Measurements from ENCODE around the gene LY6G6F. TPM values are rescaled to one million over a fixed set of nuclear protein-coding genes. Genes with fewer than 3 reads are reported as not detected.
A peak's percentile ranks its signal among the peaks of the same experiment; 100 is the strongest.

Gene LY6G6F
- total and polyA plus RNA-seq, 2 experiments from 2014 or later = not detected

DNA sequence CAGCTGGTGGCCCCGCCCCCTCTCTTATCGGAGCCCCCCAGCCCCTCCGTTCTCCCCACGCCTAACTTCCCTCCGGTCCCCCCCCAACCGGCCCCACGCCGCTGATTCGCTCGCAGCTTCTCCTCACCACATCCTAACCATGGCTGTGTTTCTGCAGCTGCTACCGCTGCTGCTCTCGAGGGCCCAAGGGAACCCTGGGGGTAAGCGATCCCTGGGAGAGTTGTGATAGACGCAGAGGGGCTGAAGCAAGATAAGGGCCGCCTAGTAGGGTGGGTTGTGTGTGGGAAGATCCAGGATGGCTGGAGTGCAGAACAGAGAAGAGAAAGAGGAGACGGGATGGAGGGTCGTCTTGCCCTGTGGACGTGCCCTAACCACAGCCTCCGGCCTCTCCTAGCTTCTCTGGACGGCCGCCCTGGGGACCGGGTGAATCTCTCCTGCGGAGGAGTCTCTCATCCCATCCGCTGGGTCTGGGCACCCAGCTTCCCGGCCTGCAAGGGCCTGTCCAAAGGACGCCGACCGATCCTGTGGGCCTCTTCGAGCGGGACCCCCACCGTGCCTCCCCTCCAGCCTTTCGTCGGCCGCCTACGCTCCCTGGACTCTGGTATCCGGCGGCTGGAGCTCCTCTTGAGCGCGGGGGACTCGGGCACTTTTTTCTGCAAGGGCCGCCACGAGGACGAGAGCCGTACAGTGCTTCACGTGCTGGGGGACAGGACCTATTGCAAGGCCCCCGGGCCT lies 16.7 kb downstream of the LY6G6F start, which contains the start of gene MPIG6B:
Gene MPIG6B (plus strand): TSS at position 129 of the 735 bp plus-strand sequence. CDS start 11 bp downstream, at position 140.
- H3K27ac ChIP-seq (ENCODE audit: low read depth) = no peak within 1 kb of the TSS
- no peak within 1 kb of the TSS for H2AFZ ChIP-seq
- ATAC-seq (no peak; the same call in 1 of the 3 replicates), DNase-seq (ENCODE audit: low spot score) (peak; percentile 29)
- peaks cover 8% of the 10 kb centered on the region for H3K4me1 Mint-ChIP-seq
- H3K4me3 Mint-ChIP-seq = no peak within 1 kb of the TSS
- H3K36me3 Mint-ChIP-seq (ENCODE audit: low read depth) = peaks cover 22% of the 10 kb centered on the region
- H3K79me2 ChIP-seq (replicated peaks; ENCODE audit: insufficient read depth) = no peaks in the 10 kb centered on the region
- no peaks in the 10 kb centered on the region for H3K36me3 ChIP-seq (ENCODE audit: insufficient read depth)
- H3K9me3 Mint-ChIP-seq = no peaks in the 10 kb centered on the region; the same call in 2 of the 3 replicates
- TF ChIP-seq EZH2phosphoT487 (IDR thresholded peaks at IDR 0.05; ENCODE audit: unreplicated experiment) = no peak
- no peak for TF ChIP-seq CREB1 (CRISPR knock-in tag; IDR thresholded peaks at IDR 0.05; ENCODE audit: low read depth)
- TF ChIP-seq POLR2AphosphoS5 (IDR thresholded peaks at IDR 0.05; ENCODE audit: low read depth) = no peak
- TF ChIP-seq, protein P1, sequence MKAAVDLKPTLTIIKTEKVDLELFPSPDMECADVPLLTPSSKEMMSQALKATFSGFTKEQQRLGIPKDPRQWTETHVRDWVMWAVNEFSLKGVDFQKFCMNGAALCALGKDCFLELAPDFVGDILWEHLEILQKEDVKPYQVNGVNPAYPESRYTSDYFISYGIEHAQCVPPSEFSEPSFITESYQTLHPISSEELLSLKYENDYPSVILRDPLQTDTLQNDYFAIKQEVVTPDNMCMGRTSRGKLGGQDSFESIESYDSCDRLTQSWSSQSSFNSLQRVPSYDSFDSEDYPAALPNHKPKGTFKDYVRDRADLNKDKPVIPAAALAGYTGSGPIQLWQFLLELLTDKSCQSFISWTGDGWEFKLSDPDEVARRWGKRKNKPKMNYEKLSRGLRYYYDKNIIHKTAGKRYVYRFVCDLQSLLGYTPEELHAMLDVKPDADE (IDR thresholded peaks at IDR 0.05) = no peak
- no peak for TF ChIP-seq NANOG (IDR thresholded peaks at IDR 0.05; ENCODE audit: borderline replicate concordance)
- no peak for TF ChIP-seq ZNF114 (CRISPR knock-in tag; IDR thresholded peaks at IDR 0.05)
- TF ChIP-seq, protein P2, sequence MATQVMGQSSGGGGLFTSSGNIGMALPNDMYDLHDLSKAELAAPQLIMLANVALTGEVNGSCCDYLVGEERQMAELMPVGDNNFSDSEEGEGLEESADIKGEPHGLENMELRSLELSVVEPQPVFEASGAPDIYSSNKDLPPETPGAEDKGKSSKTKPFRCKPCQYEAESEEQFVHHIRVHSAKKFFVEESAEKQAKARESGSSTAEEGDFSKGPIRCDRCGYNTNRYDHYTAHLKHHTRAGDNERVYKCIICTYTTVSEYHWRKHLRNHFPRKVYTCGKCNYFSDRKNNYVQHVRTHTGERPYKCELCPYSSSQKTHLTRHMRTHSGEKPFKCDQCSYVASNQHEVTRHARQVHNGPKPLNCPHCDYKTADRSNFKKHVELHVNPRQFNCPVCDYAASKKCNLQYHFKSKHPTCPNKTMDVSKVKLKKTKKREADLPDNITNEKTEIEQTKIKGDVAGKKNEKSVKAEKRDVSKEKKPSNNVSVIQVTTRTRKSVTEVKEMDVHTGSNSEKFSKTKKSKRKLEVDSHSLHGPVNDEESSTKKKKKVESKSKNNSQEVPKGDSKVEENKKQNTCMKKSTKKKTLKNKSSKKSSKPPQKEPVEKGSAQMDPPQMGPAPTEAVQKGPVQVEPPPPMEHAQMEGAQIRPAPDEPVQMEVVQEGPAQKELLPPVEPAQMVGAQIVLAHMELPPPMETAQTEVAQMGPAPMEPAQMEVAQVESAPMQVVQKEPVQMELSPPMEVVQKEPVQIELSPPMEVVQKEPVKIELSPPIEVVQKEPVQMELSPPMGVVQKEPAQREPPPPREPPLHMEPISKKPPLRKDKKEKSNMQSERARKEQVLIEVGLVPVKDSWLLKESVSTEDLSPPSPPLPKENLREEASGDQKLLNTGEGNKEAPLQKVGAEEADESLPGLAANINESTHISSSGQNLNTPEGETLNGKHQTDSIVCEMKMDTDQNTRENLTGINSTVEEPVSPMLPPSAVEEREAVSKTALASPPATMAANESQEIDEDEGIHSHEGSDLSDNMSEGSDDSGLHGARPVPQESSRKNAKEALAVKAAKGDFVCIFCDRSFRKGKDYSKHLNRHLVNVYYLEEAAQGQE (IDR thresholded peaks at IDR 0.05; ENCODE audit: unreplicated experiment) = no peak
- TF ChIP-seq ZNF331 (CRISPR knock-in tag; IDR thresholded peaks at IDR 0.05; ENCODE audit: low read depth) = no peak
- no peak for TF ChIP-seq JUNB (IDR thresholded peaks at IDR 0.05; ENCODE audit: unreplicated experiment)
- TF ChIP-seq, protein P3, sequence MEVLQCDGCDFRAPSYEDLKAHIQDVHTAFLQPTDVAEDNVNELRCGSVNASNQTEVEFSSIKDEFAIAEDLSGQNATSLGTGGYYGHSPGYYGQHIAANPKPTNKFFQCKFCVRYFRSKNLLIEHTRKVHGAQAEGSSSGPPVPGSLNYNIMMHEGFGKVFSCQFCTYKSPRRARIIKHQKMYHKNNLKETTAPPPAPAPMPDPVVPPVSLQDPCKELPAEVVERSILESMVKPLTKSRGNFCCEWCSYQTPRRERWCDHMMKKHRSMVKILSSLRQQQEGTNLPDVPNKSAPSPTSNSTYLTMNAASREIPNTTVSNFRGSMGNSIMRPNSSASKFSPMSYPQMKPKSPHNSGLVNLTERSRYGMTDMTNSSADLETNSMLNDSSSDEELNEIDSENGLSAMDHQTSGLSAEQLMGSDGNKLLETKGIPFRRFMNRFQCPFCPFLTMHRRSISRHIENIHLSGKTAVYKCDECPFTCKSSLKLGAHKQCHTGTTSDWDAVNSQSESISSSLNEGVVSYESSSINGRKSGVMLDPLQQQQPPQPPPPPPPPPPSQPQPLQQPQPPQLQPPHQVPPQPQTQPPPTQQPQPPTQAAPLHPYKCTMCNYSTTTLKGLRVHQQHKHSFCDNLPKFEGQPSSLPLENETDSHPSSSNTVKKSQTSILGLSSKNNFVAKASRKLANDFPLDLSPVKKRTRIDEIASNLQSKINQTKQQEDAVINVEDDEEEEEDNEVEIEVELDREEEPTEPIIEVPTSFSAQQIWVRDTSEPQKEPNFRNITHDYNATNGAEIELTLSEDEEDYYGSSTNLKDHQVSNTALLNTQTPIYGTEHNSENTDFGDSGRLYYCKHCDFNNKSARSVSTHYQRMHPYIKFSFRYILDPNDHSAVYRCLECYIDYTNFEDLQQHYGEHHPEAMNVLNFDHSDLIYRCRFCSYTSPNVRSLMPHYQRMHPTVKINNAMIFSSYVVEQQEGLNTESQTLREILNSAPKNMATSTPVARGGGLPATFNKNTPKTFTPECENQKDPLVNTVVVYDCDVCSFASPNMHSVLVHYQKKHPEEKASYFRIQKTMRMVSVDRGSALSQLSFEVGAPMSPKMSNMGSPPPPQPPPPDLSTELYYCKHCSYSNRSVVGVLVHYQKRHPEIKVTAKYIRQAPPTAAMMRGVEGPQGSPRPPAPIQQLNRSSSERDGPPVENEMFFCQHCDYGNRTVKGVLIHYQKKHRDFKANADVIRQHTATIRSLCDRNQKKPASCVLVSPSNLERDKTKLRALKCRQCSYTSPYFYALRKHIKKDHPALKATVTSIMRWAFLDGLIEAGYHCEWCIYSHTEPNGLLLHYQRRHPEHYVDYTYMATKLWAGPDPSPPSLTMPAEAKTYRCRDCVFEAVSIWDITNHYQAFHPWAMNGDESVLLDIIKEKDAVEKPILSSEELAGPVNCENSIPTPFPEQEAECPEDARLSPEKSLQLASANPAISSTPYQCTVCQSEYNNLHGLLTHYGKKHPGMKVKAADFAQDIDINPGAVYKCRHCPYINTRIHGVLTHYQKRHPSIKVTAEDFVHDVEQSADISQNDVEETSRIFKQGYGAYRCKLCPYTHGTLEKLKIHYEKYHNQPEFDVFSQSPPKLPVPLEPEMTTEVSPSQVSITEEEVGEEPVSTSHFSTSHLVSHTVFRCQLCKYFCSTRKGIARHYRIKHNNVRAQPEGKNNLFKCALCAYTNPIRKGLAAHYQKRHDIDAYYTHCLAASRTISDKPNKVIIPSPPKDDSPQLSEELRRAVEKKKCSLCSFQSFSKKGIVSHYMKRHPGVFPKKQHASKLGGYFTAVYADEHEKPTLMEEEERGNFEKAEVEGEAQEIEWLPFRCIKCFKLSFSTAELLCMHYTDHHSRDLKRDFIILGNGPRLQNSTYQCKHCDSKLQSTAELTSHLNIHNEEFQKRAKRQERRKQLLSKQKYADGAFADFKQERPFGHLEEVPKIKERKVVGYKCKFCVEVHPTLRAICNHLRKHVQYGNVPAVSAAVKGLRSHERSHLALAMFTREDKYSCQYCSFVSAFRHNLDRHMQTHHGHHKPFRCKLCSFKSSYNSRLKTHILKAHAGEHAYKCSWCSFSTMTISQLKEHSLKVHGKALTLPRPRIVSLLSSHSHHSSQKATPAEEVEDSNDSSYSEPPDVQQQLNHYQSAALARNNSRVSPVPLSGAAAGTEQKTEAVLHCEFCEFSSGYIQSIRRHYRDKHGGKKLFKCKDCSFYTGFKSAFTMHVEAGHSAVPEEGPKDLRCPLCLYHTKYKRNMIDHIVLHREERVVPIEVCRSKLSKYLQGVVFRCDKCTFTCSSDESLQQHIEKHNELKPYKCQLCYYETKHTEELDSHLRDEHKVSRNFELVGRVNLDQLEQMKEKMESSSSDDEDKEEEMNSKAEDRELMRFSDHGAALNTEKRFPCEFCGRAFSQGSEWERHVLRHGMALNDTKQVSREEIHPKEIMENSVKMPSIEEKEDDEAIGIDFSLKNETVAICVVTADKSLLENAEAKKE (CRISPR knock-in tag; IDR thresholded peaks at IDR 0.05) = no peak
- TF ChIP-seq STAT1 (IDR thresholded peaks at IDR 0.05; ENCODE audit: unreplicated experiment) = no peak
- TF ChIP-seq, protein P4, sequence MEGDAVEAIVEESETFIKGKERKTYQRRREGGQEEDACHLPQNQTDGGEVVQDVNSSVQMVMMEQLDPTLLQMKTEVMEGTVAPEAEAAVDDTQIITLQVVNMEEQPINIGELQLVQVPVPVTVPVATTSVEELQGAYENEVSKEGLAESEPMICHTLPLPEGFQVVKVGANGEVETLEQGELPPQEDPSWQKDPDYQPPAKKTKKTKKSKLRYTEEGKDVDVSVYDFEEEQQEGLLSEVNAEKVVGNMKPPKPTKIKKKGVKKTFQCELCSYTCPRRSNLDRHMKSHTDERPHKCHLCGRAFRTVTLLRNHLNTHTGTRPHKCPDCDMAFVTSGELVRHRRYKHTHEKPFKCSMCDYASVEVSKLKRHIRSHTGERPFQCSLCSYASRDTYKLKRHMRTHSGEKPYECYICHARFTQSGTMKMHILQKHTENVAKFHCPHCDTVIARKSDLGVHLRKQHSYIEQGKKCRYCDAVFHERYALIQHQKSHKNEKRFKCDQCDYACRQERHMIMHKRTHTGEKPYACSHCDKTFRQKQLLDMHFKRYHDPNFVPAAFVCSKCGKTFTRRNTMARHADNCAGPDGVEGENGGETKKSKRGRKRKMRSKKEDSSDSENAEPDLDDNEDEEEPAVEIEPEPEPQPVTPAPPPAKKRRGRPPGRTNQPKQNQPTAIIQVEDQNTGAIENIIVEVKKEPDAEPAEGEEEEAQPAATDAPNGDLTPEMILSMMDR (conservative IDR thresholded peaks at IDR 0.05; ENCODE audit: low read depth in 2 of 2) = no peak
- TF ChIP-seq EZH2 (IDR thresholded peaks at IDR 0.05; ENCODE audit: low read depth, unreplicated experiment) = no peak
- H3K4me2 ChIP-seq = no peak within 1 kb of the TSS
- peaks cover 5% of the 10 kb centered on the region for H3K4me1 ChIP-seq (ENCODE audit: insufficient read depth)
- no peaks in the 10 kb centered on the region for H3K9me2 ChIP-seq (ENCODE audit: insufficient read depth)
- no peak within 1 kb of the TSS for H3K27ac Mint-ChIP-seq
- H3K4me3 ChIP-seq = no peak within 1 kb of the TSS
- no peaks in the 10 kb centered on the region for H4K20me1 ChIP-seq (replicated peaks; ENCODE audit: insufficient read depth)
- H3F3A ChIP-seq (replicated peaks; ENCODE audit: low read depth) = no peaks in the 10 kb centered on the region
- H3K27me3 Mint-ChIP-seq (ENCODE audit: insufficient read depth, low read depth, poor library complexity) = peaks cover 20% of the 10 kb centered on the region
- peaks cover 2% of the 10 kb centered on the region; the same call in 1 of the 2 replicates for H3K27me3 ChIP-seq (ENCODE audit: insufficient read depth)
